ENCODE results near the gene PGS1.

The PGS1 gene

GRCh38 chr17:78364436-78365281, 13.8 kb upstream of the PGS1 start:
- FAIRE-seq: peak; percentile 82

DNA sequence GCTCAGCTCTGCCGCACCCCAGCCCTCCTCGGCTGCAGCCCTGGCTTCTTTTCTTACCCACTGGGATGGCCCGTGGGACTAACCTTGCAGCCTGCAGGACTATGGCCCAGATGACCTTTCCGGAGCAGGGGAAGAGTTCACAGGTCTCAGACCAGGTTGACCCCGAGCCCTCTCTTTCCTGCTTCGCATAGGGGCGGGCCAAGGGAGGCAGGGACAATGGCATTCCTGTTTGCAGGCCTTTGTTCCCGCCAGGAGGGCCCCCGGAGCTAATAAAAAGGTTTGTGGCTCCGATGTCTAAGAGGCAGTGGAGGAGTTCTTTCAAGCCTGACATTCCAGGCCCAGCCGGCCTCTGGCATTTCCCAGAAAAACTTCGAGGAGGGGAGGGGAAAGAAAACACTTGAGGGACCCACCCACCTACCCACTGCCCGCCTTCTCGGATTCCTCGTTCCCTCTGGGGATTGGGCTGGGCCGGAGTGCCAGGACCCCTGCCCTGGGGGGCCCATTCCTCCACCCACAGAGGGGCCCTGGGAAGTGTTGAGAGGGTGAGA, 12.8 kb upstream of the PGS1 start:
- peak; percentile 96 for FAIRE-seq

DNA sequence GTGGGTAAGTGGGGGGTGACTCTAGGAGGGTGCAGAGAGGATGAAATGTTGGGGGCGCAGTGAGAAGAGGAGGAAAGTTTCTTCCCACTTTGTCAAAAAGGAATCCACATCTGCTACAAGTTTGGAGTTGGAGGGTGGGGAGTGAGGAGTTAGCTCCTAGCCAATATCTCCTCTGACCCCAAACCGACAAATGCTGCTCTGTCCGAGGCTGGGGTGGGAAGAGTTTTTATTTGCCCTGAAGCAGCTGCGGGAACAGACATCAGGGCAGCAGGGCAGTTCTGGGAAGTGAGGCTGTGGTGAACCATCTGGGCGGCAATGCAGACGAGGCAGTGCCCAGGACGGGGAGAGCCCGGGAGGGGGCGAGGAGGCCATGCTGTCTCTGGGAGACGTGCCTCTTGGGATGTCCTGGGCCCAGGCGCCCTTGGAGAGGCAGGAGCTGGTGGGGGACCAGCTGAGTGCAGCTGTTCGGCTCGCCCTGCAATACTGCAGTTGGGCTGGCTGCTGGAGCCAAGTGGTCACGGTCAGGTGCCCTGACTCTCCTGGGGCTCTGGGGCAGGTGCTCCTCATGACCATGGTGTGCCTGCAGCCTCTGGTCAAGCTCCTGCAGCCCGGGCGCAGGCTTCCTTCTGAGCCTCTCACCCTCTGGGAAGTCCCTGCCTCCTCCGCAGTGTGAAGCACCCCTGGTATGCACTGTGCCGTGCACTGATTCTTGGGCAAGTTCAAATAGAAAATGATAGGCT, 12.2 kb upstream of the PGS1 start:
- no peak for FAIRE-seq

GRCh38 chr17:78367193-78367592, 11.3 kb upstream of the PGS1 start:
- no peak for FAIRE-seq

GRCh38 chr17:78368348-78368747, 10.1 kb upstream of the PGS1 start:
- FAIRE-seq: no peak

DNA sequence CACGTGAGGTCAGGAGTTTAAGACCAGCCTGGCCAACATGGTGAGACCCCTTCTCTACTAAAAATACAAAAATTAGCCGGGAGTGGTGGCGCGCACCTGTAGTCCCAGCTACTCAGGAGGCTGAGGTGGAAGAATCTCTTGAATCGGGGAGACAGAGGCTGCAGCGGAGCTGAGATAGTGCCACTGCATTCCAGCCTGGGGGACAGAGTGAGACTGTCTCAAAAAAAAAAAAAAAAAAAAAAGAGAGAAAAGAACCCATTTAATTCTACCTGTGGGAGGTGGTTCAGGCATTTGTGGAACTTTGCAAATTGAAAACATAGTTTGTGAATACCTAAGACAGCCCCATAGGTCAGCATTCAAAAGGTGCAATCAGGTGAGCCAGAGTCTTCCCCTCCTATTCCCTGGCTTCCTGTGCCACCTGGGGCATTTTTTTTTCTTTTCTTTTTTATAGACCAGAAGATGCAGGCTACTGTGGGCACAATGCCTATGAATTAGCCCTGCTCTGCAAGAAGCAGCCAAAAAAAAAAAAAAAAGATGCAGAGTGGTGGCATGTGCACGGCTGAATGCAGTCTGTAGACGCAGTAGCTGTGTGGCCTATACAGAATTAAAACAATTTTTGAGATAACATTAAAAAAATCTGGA, 9.5 kb upstream of the PGS1 start:
- FAIRE-seq: no peak

GRCh38 chr17:78369791-78370381, 8.6 kb upstream of the PGS1 start:
- FAIRE-seq: no peak

DNA sequence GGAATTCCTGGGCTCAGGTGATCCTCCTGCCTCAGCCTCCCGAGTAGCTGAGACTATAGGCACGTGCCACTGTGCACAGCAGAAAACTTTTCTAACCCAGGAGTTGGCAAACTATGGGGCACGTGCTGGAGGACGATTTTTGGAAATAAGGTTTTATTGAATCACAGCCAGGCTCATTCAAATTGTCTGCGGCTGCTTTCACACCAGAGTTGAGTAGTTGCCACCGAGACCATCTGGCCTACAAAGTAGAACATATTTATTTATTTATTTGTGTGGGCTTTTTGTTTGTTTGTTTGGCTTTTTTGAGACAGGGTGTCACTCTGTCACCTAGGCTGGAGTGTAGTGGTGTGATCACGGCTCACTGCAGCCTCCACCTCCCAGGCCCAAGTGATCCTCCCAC, 7.4 kb upstream of the PGS1 start:
- FAIRE-seq: no peak

DNA sequence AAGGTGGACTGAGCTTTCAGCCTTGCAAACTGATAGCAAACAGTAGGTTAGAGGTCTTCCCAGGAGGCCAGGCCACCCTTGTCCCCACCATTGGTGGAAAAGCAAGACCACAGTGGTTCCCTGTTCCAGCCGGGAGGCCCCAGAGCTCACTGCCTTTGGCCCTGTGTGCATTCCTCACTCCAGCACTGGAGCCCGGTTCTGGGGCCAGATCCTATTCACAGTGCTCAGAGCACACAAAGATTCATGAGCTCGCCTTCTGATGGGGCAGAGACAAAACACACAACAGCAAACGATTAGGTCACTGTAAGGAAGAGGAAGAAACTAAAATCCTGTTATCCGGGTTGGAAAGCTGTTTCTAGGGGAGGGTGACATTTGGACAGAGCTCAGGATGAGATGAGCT, 5.6 kb upstream of the PGS1 start:
- FAIRE-seq: no peak

DNA sequence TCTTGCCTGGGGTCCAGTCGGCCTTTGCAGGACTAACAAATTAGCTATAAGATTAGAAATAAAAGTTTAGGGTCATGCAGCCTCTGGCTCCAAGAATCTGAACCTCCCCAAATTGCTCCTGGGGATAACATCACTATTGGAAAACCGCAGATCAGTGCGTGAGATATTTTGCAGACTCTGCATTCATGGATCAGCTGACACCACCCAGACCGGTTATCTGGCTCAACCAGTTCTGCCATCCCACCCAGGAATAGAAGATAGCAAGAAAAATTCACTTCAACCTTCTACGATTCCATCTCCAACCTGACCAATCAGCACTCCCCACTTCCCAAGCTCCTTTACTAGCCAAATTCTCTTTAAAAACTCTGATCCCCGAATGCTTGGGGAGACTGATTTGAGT, 4.3 kb upstream of the PGS1 start:
- no peak for FAIRE-seq

GRCh38 chr17:78374631-78375274, 3.7 kb upstream of the PGS1 start:
- FAIRE-seq: no peak

DNA sequence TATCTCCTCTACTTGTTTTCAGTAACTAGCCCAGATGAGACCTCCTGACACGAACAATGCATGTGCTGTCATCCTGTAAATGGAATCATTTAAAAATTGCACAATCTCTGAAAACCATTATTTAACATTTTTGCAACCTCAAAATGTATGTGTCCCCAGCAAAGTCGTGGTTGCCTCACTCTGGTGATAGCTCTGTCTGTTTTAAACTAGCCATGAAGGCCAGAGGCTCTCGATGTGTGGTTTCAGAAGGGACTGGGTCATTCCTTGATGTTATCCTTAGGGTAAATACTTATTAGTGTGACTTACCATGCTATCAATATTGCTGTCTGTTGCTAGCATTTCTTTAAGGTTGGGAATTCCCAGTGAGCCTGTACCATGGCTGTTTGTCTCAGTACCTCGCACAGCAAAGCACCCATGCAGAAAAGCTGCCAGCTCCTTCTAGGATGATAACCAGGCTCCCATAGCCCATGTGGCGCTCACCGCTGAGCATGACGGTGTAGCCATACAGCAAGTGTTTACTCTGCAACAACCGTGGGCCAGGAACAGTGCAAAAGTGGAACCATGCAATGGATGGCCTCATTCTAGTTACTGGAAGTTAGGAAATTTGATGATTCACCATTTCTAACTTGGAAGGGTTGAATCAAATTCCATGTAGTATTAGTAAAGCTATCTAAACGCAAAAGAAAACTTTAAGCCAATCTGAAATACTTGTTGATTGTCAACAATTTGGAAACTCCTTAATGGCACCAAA, 2.9 kb upstream of the PGS1 start:
- FAIRE-seq: no peak

DNA sequence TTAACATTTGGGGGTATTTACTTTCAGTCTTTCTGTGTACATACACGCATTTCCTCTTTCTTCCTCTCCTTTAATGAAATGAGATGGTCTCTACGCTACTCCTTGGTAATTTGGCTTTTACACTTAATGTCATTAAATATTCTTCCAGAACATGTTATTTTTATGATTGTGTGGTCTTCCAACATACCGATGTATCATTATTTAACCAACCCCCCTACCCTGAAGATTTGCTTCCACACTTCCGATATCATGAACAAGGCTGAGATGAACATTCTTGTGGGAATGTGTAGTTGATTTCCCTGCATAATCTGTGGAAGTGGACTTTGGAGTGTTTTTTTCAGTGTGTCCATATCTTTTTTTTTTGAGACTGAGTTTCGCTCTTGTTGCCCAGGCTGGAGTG, 2.3 kb upstream of the PGS1 start:
- FAIRE-seq: no peak

- FAIRE-seq: no peak
Observed at GRCh38 chr17:78377858-78378224, 608 bp upstream of the PGS1 start.

GRCh38 chr17:78379131-78379491, 662 bp downstream of the PGS1 start:
- no peak for FAIRE-seq

- FAIRE-seq: no peak
Observed at GRCh38 chr17:78380370-78380769, 1.9 kb downstream of the PGS1 start.

DNA sequence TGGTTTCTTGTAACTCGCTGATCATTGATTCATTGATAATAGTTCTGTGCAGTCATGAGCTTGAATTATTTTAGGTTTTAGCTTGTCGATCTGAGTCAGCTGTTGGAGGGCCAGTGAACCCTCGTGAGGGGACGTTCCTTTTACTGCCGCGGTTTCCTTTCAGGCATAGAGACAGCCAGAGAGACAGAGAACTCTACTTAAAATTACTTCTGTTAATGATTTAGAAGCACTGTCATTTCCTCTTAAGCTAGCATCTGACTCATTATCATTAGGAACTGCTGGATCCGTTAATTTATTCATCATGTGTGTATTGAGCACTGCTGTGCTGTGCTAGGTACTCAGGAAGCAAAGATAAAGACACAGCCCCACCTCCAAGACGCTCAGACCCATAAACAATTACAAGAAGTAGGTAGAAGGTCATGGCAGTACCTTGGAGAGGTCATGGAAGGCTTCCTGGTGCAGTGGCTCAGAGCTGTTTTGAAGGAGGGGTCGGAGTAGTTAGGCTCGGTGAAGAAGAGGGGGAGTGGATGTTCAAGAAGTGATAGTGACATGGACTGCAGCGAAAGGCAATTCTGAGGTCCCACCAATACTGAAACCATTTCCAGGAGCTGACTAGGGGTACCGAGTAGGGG, 3.3 kb downstream of the PGS1 start:
- no peak for FAIRE-seq

GRCh38 chr17:78383725-78384471, 5.4 kb downstream of the PGS1 start:
- FAIRE-seq: no peak

- no peak for FAIRE-seq
Observed at GRCh38 chr17:78384479-78385175, 6.2 kb downstream of the PGS1 start.
